Caco-2 (cell line): ENCODE results near the gene MRGPRD. TPM values are rescaled to one million over a fixed set of nuclear protein-coding genes. Genes with fewer than 3 reads are reported as not detected.

ENCODE experiments used
- BruUV-seq: library from RNA; stranded (reverse); fragments of 400-500 nt; replicated peaks from 2 replicates; lab custom pipeline; 2021; lab: Mats Ljungman, UMichigan
- CTCF ChIA-PET: fragments of 300-600 bp; sonication (Branson Sonifier 250); formaldehyde crosslinking; loops from one replicate; lab custom pipeline; 2022; ENCODE audit warnings: antibody characterized with exemption; lab: Charles Lee
- POLR2A ChIA-PET: fragments of 300-600 bp; sonication (Branson Sonifier 250); formaldehyde crosslinking; loops from one replicate; lab custom pipeline; 2022; ENCODE audit warnings: antibody characterized with exemption; lab: Charles Lee
- DNase-seq, 2 experiments: peaks; one replicate each; pipeline versions ENCODE4 v3.0.0 to v3.0.0-alpha.2; 2020 to 2022
- H3K27me3 ChIP-seq: replicated peaks from 2 replicates; pipeline ENCODE4 v1.6.0; 2011; ENCODE audit warnings: low read length; ENCODE audit not compliant: control insufficient read depth, insufficient read depth
- H3K36me3 ChIP-seq: 2 replicates; pipeline ENCODE4 v1.5.1; 2011; ENCODE audit warnings: low read length; ENCODE audit not compliant: control insufficient read depth, insufficient read depth
- H3K4me1 ChIP-seq: fragments of 250-450 bp; sonication (Bioruptor Pico); 2 replicates; pipeline ENCODE4 v1.5.1; 2020; ENCODE audit warnings: mild to moderate bottlenecking
- H3K4me3 ChIP-seq: 2 replicates; pipeline ENCODE4 v1.5.1; 2011; ENCODE audit warnings: low read depth, mild to moderate bottlenecking, control low read depth, low read length
- H3K9me3 ChIP-seq: fragments of 250-450 bp; sonication (Bioruptor Pico); 2 replicates; pipeline ENCODE4 v1.5.1; 2020; ENCODE audit warnings: mild to moderate bottlenecking, moderate library complexity
- H3K27ac Mint-ChIP-seq: one replicate; pipeline ENCODE4 v1.8.0; 2022; ENCODE audit warnings: mixed read lengths; ENCODE audit not compliant: unreplicated experiment
- H3K27me3 Mint-ChIP-seq: one replicate; pipeline ENCODE4 v1.8.0; 2022; ENCODE audit warnings: mixed read lengths; ENCODE audit not compliant: insufficient read depth, unreplicated experiment
- H3K36me3 Mint-ChIP-seq: one replicate; pipeline ENCODE4 v1.8.0; 2022; ENCODE audit warnings: mild to moderate bottlenecking, mixed read lengths; ENCODE audit not compliant: insufficient read depth, unreplicated experiment
- H3K4me1 Mint-ChIP-seq: one replicate; pipeline ENCODE4 v1.8.0; 2022; ENCODE audit warnings: low read depth, mixed read lengths; ENCODE audit not compliant: unreplicated experiment
- H3K4me3 Mint-ChIP-seq: one replicate; pipeline ENCODE4 v1.8.0; 2022; ENCODE audit warnings: mild to moderate bottlenecking, moderate library complexity, mixed read lengths; ENCODE audit not compliant: unreplicated experiment
- H3K9me3 Mint-ChIP-seq: one replicate; pipeline ENCODE4 v1.8.0; 2022; ENCODE audit warnings: mixed read lengths; ENCODE audit not compliant: unreplicated experiment
- CTCF ChIP-seq, 2 experiments: fragments of 200-600 bp in 1 of 2; IDR thresholded peaks; 1 replicate in 1 of 2; 2 replicates in 1 of 2; pipeline versions ENCODE4 v1.5.1 to v1.8.0; 2011 to 2022; ENCODE audit warnings: antibody characterized with exemption in 1 of 2, control low read depth in 1 of 2, inconsistent platforms in 1 of 2, low read depth in 1 of 2, low read length in 1 of 2, mild to moderate bottlenecking in 1 of 2, moderate library complexity in 1 of 2; ENCODE audit not compliant: insufficient read depth in 1 of 2, severe bottlenecking in 1 of 2, unreplicated experiment in 1 of 2
- intact Hi-C: fragments of 100-400 bp; cut with micrococcal nuclease; formaldehyde crosslinking; loops from one replicate; pipeline ENCODE4 v1.10.0; 2022; ENCODE audit not compliant: unreplicated experiment
- total RNA-seq: library from RNA; stranded (reverse); gene quantifications from 2 replicates; pipeline ENCODE4 v1.2.3, GENCODE V29; 2022

MRGPRD gene
- total RNA-seq, 1 experiment from 2014 or later: not detected

- TF ChIP-seq CTCF (IDR thresholded peaks at IDR 0.05; ENCODE audit: insufficient read depth in 1 of 2, low read depth in 1 of 2, low read length in 1 of 2, severe bottlenecking in 1 of 2, unreplicated experiment in 1 of 2): no peak
- H3K4me1 Mint-ChIP-seq: peaks cover 5% of the 10 kb centered on the region
- no peaks in the 10 kb centered on the region for H3K4me1 ChIP-seq
- no peak overlapping the region for H3K4me3 Mint-ChIP-seq
- no peaks in the 10 kb centered on the region for H3K9me3 Mint-ChIP-seq
- H3K27ac Mint-ChIP-seq: no peak overlapping the region
- peak in 1 of 2 experiments; percentile 13 for DNase-seq
- H3K27me3 ChIP-seq: no peaks in the 10 kb centered on the region
- intact Hi-C loops: no loop called here
- H3K4me3 ChIP-seq: no peak overlapping the region
- POLR2A ChIA-PET: no interaction called here
- H3K9me3 ChIP-seq: no peaks in the 10 kb centered on the region
- no TSS peak for BruUV-seq
- CTCF ChIA-PET: no interaction called here
- H3K36me3 Mint-ChIP-seq: no peaks in the 10 kb centered on the region
- H3K36me3 ChIP-seq: no peaks in the 10 kb centered on the region
- peaks cover 2% of the 10 kb centered on the region for H3K27me3 Mint-ChIP-seq
Observed at GRCh38 chr11:68996376-68997123, 15.8 kb upstream of the MRGPRD start.

- H3K4me1 ChIP-seq: no peaks in the 10 kb centered on the region
- no peak overlapping the region for H3K4me3 ChIP-seq
- H3K27me3 ChIP-seq: no peaks in the 10 kb centered on the region
- BruUV-seq: no TSS peak
- ChIA-PET CTCF (interaction anchor here (0.7 kb wide), 1 partner anchor 10 kb away, joined by 5 read pairs; no protein-coding TSS in a partner anchor), POLR2A (no interaction called here)
- H3K36me3 Mint-ChIP-seq: no peaks in the 10 kb centered on the region
- H3K27ac Mint-ChIP-seq: no peak overlapping the region
- H3K9me3 ChIP-seq: no peaks in the 10 kb centered on the region
- H3K27me3 Mint-ChIP-seq: peaks cover 2% of the 10 kb centered on the region
- peaks cover 5% of the 10 kb centered on the region for H3K4me1 Mint-ChIP-seq
- no peak for TF ChIP-seq CTCF (IDR thresholded peaks at IDR 0.05; ENCODE audit: insufficient read depth in 1 of 2, low read depth in 1 of 2, low read length in 1 of 2, severe bottlenecking in 1 of 2, unreplicated experiment in 1 of 2)
- DNase-seq: no peak
- H3K4me3 Mint-ChIP-seq: no peak overlapping the region
- intact Hi-C loops: no loop called here
- H3K36me3 ChIP-seq: no peaks in the 10 kb centered on the region
- no peaks in the 10 kb centered on the region for H3K9me3 Mint-ChIP-seq
Observed at GRCh38 chr11:68994894-68995285, 14.1 kb upstream of the MRGPRD start.

GRCh38 chr11:68994161-68994893 lies 13.5 kb upstream of the MRGPRD start:
- no TSS peak for BruUV-seq
- Mint-ChIP-seq H3K4me1 (peaks cover 5% of the 10 kb centered on the region), H3K27me3 (peaks cover 2% of the 10 kb centered on the region), H3K36me3 (no peaks in the 10 kb centered on the region), H3K27ac (no peak overlapping the region), H3K4me3 (no peak overlapping the region), H3K9me3 (no peaks in the 10 kb centered on the region)
- ChIA-PET POLR2A (no interaction called here), CTCF (no interaction called here)
- no peaks in the 10 kb centered on the region for H3K4me1 ChIP-seq
- peak in 1 of 2 experiments; percentile 34 for DNase-seq
- H3K9me3 ChIP-seq: no peaks in the 10 kb centered on the region
- H3K27me3 ChIP-seq: no peaks in the 10 kb centered on the region
- no peaks in the 10 kb centered on the region for H3K36me3 ChIP-seq
- no peak for TF ChIP-seq CTCF (IDR thresholded peaks at IDR 0.05; ENCODE audit: insufficient read depth in 1 of 2, low read depth in 1 of 2, low read length in 1 of 2, severe bottlenecking in 1 of 2, unreplicated experiment in 1 of 2)
- intact Hi-C loops: no loop called here
- H3K4me3 ChIP-seq: no peak overlapping the region
